ENCODE data around the gene USP40. TPM values are rescaled to one million over a fixed set of nuclear protein-coding genes. Genes with fewer than 3 reads are reported as not detected.

Gene USP40
- polyA plus RNA-seq, 2 of the 4 experiments (the other 2 are of a cell fraction): 22.9 to 57.0 TPM

GRCh38 chr2:233450864-233451575, 115.6 kb downstream of the USP40 start:
- Histone ChIP-seq H3K4me1 (peaks cover 66% of the 10 kb centered on the region), H3K4me3 (no peak overlapping the region), H3K27ac (peak overlapping the region; percentile 93 to 94), H3K4me2 (no peak overlapping the region), H3K9me3 (no peaks in the 10 kb centered on the region)
- no peak for ATAC-seq
- WGBS (ENCODE audit: missing lambda C conversion rate): 89% methylated on average over 18 of the region's 22 CpGs
- no peak for DNase-seq (ENCODE audit: low read depth in 1 of 2, low spot score in 1 of 2)
- POLR2A ChIA-PET: no interaction called here
- TF ChIP-seq CBX8 (IDR thresholded peaks at IDR 0.05) (no peak), ATOH8 (CRISPR knock-in tag; IDR thresholded peaks at IDR 0.05; ENCODE audit: low read depth) (no peak), NPAS2 (CRISPR knock-in tag; IDR thresholded peaks at IDR 0.05; ENCODE audit: borderline replicate concordance) (no peak), JUN (IDR thresholded peaks at IDR 0.05) (no peak), CBX2 (IDR thresholded peaks at IDR 0.05; ENCODE audit: borderline replicate concordance, low read depth) (no peak), TFCP2L1 (CRISPR knock-in tag; IDR thresholded peaks at IDR 0.05) (no peak), HOXA7 (CRISPR knock-in tag; IDR thresholded peaks at IDR 0.05) (no peak), HDAC2 (IDR thresholded peaks at IDR 0.05) (no peak), EP300 (IDR thresholded peaks at IDR 0.05) (no peak), FOSB (CRISPR knock-in tag; IDR thresholded peaks at IDR 0.05) (no peak), RFX5 (IDR thresholded peaks at IDR 0.05) (no peak), HES2 (IDR thresholded peaks at IDR 0.05) (no peak), RNF2 (IDR thresholded peaks at IDR 0.05; ENCODE audit: borderline replicate concordance, low read depth) (no peak), KDM5A (IDR thresholded peaks at IDR 0.05) (no peak)
- FAIRE-seq: no peak
- CTCF ChIA-PET: interaction anchor here (1.0 to 20.8 kb wide), 5 partner anchors 28 to 407 kb away, joined by 3 to 356 read pairs (median 14); no protein-coding TSS in a partner anchor

DNA sequence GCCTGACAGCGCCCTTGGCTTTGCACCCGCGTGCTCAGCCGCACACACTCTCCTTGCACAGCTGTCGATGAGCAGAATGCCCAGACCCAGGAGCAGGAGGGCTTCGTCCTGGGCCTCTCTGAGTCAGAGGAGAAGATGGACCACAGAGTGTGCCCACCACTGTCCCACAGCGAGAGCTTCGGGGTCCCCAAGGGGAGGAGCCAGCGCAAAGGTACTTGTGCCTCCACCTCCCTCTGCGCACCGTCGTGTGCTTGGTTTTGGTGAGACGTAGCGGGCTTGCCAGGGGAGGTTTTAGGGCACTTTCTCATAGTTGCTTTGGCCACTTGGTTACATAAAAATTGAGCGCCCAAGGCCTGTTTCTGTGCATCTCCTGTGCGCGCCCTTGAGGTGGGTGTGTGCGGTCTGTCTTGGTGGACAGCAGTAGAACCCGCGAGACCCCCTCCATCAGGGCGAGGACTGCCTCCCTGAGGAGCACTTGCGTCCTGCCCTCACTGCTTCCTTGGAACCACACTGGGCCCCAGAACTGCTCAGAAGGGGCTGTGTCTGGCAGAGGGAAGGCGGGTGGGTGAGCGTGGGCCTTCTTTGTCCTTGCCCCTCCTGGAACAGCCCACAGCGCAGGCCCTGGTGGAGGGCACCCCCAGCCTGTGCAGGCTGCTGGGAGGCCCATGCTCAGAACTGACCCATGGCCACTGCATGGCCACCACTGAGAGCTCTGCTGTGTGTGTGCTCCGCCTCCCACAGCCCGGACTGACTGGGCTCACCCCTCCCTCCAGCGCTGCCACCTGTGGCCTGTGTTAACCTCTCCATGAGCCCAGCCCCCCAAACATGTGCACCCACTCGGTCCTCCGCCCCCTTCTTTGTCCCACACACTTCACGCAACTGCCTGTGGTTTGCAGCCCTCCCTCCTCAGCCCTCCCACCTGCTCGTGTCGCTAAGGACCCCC, 116.4 kb downstream of the USP40 start:
- WGBS (ENCODE audit: missing lambda C conversion rate): 92% methylated on average over 28 of the region's 33 CpGs
- H3K4me3 ChIP-seq: no peak overlapping the region
- no peak overlapping the region; the same call in 2 of the 3 replicates for H3K4me2 ChIP-seq
- H3K4me1 ChIP-seq: peaks cover 61% of the 10 kb centered on the region
- FAIRE-seq (no peak), ATAC-seq (peak in 1 of 2 experiments; percentile 5; a peak in 2 of 6 replicates), DNase-seq (ENCODE audit: low read depth in 1 of 2, low spot score in 1 of 2) (no peak)
- ChIA-PET CTCF (interaction anchor here (0.6 to 20.8 kb wide), 7 partner anchors 27 to 408 kb away, joined by 3 to 356 read pairs (median 11); no protein-coding TSS in a partner anchor), POLR2A (no interaction called here)
- TF ChIP-seq CHD4 (IDR thresholded peaks at IDR 0.05; ENCODE audit: borderline replicate concordance) (no peak), FOXS1 (CRISPR knock-in tag; IDR thresholded peaks at IDR 0.05) (no peak), NPAS2 (CRISPR knock-in tag; IDR thresholded peaks at IDR 0.05; ENCODE audit: borderline replicate concordance) (no peak), ZC3H11A (IDR thresholded peaks at IDR 0.05) (no peak), HEYL (CRISPR knock-in tag; IDR thresholded peaks at IDR 0.05) (no peak), HES2 (IDR thresholded peaks at IDR 0.05) (no peak), CHD2 (IDR thresholded peaks at IDR 0.05; ENCODE audit: low read length, partially characterized antibody) (no peak), TFCP2L1 (CRISPR knock-in tag; IDR thresholded peaks at IDR 0.05) (no peak), MAFK (IDR thresholded peaks at IDR 0.05; ENCODE audit: partially characterized antibody) (no peak), ZNF302 (CRISPR knock-in tag; IDR thresholded peaks at IDR 0.05) (no peak), HDAC2 (IDR thresholded peaks at IDR 0.05) (no peak), HOXA7 (CRISPR knock-in tag; IDR thresholded peaks at IDR 0.05) (no peak), SREBF2 (IDR thresholded peaks at IDR 0.05) (no peak), CBX8 (IDR thresholded peaks at IDR 0.05) (no peak)
- H3K9me3 ChIP-seq: no peaks in the 10 kb centered on the region
- H3K27ac ChIP-seq: peak overlapping the region; percentile 93 to 94
